PC-9 (cell line): Measurements from ENCODE around the gene PITPNM2. TPM values are rescaled to one million over a fixed set of nuclear protein-coding genes. Genes with fewer than 3 reads are reported as not detected.

Experiments
- BruUV-seq: library from RNA; stranded (reverse); fragments of 400-500 nt; replicated peaks from 2 replicates; lab custom pipeline; 2021; lab: Mats Ljungman, UMichigan
- CTCF ChIA-PET: fragments of 300-600 bp; sonication (Branson Sonifier 250); formaldehyde crosslinking; loops from one replicate; lab custom pipeline; 2022; ENCODE audit warnings: antibody characterized with exemption; lab: Charles Lee
- POLR2A ChIA-PET: fragments of 300-600 bp; sonication (Branson Sonifier 250); formaldehyde crosslinking; loops from one replicate; lab custom pipeline; 2022; ENCODE audit warnings: antibody characterized with exemption; ENCODE audit not compliant: unreplicated experiment; lab: Charles Lee
- DNase-seq, 2 experiments: peaks; one replicate each; pipeline versions ENCODE4 v3.0.0 to v3.0.0-alpha.2; 2015 to 2022; ENCODE audit warnings: mixed read lengths in 1 of 2
- H2AFZ ChIP-seq: fragments of 200-600 bp; sonication (generic); 2 replicates; pipeline ENCODE4 v1.8.1; 2017; ENCODE audit warnings: antibody characterized with exemption
- H3F3A ChIP-seq: fragments of 200-600 bp; sonication (generic); 2 replicates; pipeline ENCODE4 v1.8.1; 2017; ENCODE audit warnings: antibody characterized with exemption, mild to moderate bottlenecking, low read depth; ENCODE audit not compliant: insufficient read depth
- H3K27ac ChIP-seq: fragments of 200-600 bp; sonication (generic); 2 replicates; pipeline ENCODE4 v1.6.1; 2016; ENCODE audit warnings: mixed run types
- H3K27me3 ChIP-seq: fragments of 200-600 bp; sonication (generic); 2 replicates; pipeline ENCODE4 v1.6.1; 2016; ENCODE audit warnings: low read depth, mixed run types; ENCODE audit not compliant: insufficient read depth
- H3K36me3 ChIP-seq: fragments of 200-600 bp; sonication (generic); 2 replicates; pipeline ENCODE4 v1.6.1; 2016; ENCODE audit warnings: low read depth, mixed run types
- H3K4me1 ChIP-seq: fragments of 200-600 bp; sonication (generic); replicated peaks from 2 replicates; pipeline ENCODE4 v1.6.1; 2016; ENCODE audit warnings: mixed run types; ENCODE audit not compliant: insufficient read depth
- H3K4me2 ChIP-seq: fragments of 200-600 bp; sonication (generic); 2 replicates; pipeline ENCODE4 v1.6.1; 2017; ENCODE audit warnings: mixed run types
- H3K4me3 ChIP-seq: fragments of 200-600 bp; sonication (generic); 2 replicates; pipeline ENCODE4 v1.6.1; 2016; ENCODE audit warnings: mixed run types
- H3K79me2 ChIP-seq: fragments of 200-600 bp; sonication (generic); 2 replicates; pipeline ENCODE4 v1.6.1; 2017; ENCODE audit warnings: low read depth, mixed run types
- H3K9me2 ChIP-seq: fragments of 200-600 bp; sonication (generic); 2 replicates; pipeline ENCODE4 v1.8.1; 2017; ENCODE audit warnings: mild to moderate bottlenecking; ENCODE audit not compliant: insufficient read depth
- H3K9me3 ChIP-seq: fragments of 200-600 bp; sonication (generic); 2 replicates; pipeline ENCODE4 v1.8.1; 2016; ENCODE audit warnings: low read depth; ENCODE audit not compliant: insufficient read depth
- H4K20me1 ChIP-seq: fragments of 200-600 bp; sonication (generic); 2 replicates; pipeline ENCODE4 v1.8.1; 2017; ENCODE audit not compliant: insufficient read depth
- CTCF ChIP-seq: fragments of 200-600 bp; sonication (generic); conservative IDR thresholded peaks from 2 replicates; pipeline ENCODE4 v1.6.1; 2017; ENCODE audit warnings: mixed run types, antibody characterized with exemption, mild to moderate bottlenecking, moderate library complexity
- EZH2 ChIP-seq: fragments of 200-600 bp; sonication (generic); IDR thresholded peaks from 2 replicates; pipeline ENCODE4 v1.8.0; 2017; ENCODE audit warnings: antibody characterized with exemption, low read depth
- intact Hi-C: fragments of 100-400 bp; cut with micrococcal nuclease; formaldehyde crosslinking; loops from one replicate; pipeline ENCODE4 v1.10.0; 2022; ENCODE audit not compliant: unreplicated experiment
- total RNA-seq: library from RNA; stranded (reverse); gene quantifications from 2 replicates; pipeline ENCODE4 v1.2.3, GENCODE V29; 2021

The PITPNM2 gene
- total RNA-seq, 1 experiment from 2014 or later: 16.6 TPM

GRCh38 chr12:123164222-123164621 is 13.3 kb upstream of the PITPNM2 start:
- H3F3A ChIP-seq: peaks cover 13% of the 10 kb centered on the region
- TF ChIP-seq CTCF (no peak), EZH2 (no peak)
- H3K4me2 ChIP-seq: peak overlapping the region; percentile 64
- ChIA-PET POLR2A (no interaction called here), CTCF (no interaction called here)
- peak overlapping the region; percentile 72 for H3K27ac ChIP-seq
- no peaks in the 10 kb centered on the region for H3K9me3 ChIP-seq
- H4K20me1 ChIP-seq: no peaks in the 10 kb centered on the region
- no peak for DNase-seq
- no peaks in the 10 kb centered on the region for H3K9me2 ChIP-seq
- peaks cover 23% of the 10 kb centered on the region for H3K4me1 ChIP-seq
- H3K27me3 ChIP-seq: no peaks in the 10 kb centered on the region
- no peak overlapping the region for H3K4me3 ChIP-seq
- H3K36me3 ChIP-seq: no peaks in the 10 kb centered on the region
- no TSS peak for BruUV-seq
- H2AFZ ChIP-seq: no peak overlapping the region
- intact Hi-C loops: loop anchor here (5.0 to 10.0 kb wide), 2 partner anchors 68 to 179 kb away; partner anchors contain the start of genes ARL6IP4, MPHOSPH9 and MTRFR
- H3K79me2 ChIP-seq: no peaks in the 10 kb centered on the region

DNA sequence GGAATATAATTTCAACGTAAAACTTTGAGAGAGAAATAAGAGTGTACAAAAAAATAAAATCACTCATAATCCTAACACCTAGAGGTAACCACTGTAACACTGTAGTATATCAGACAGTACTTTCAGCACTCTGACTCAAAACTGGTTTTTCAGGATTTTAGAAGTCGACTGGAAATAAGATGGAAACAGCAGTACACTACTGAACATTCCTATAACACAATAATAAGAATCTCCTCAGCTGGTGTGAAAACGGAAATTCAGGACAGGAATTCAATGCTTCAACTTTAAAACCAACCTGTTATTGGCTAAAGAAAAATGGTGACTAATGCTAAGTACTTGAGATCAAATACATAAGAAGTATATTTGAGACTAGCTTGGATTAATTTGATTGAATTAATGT is 12.3 kb upstream of the PITPNM2 start:
- no peaks in the 10 kb centered on the region for H3K27me3 ChIP-seq
- H3F3A ChIP-seq: peaks cover 13% of the 10 kb centered on the region
- H3K36me3 ChIP-seq: no peaks in the 10 kb centered on the region
- no peak for TF ChIP-seq CTCF
- no peak for TF ChIP-seq EZH2
- peak overlapping the region; percentile 72 for H3K27ac ChIP-seq
- intact Hi-C loops: loop anchor here (5.0 to 10.0 kb wide), 2 partner anchors 69 to 178 kb away; partner anchors contain the start of genes ARL6IP4, MPHOSPH9 and MTRFR
- peak overlapping the region; percentile 64 for H3K4me2 ChIP-seq
- no peaks in the 10 kb centered on the region for H3K9me2 ChIP-seq
- no peak overlapping the region for H2AFZ ChIP-seq
- no TSS peak for BruUV-seq
- peak in 1 of 2 experiments; percentile 96 for DNase-seq
- no peaks in the 10 kb centered on the region for H3K79me2 ChIP-seq
- H3K9me3 ChIP-seq: no peaks in the 10 kb centered on the region
- CTCF ChIA-PET: no interaction called here
- H3K4me3 ChIP-seq: no peak overlapping the region
- POLR2A ChIA-PET: no interaction called here
- H4K20me1 ChIP-seq: no peaks in the 10 kb centered on the region
- H3K4me1 ChIP-seq: peaks cover 23% of the 10 kb centered on the region

GRCh38 chr12:123160801-123161487 is 10.1 kb upstream of the PITPNM2 start:
- Histone ChIP-seq H3K79me2 (no peaks in the 10 kb centered on the region), H3F3A (peaks cover 13% of the 10 kb centered on the region), H3K36me3 (no peaks in the 10 kb centered on the region), H3K4me3 (no peak overlapping the region), H3K9me3 (no peaks in the 10 kb centered on the region), H2AFZ (no peak overlapping the region), H3K4me2 (no peak overlapping the region), H3K27ac (no peak overlapping the region), H3K4me1 (peaks cover 23% of the 10 kb centered on the region), H4K20me1 (no peaks in the 10 kb centered on the region), H3K27me3 (no peaks in the 10 kb centered on the region), H3K9me2 (no peaks in the 10 kb centered on the region)
- ChIA-PET CTCF (interaction anchor here (0.7 kb wide), 1 partner anchor 68 kb away, joined by 3 read pairs; no protein-coding TSS in a partner anchor), POLR2A (no interaction called here)
- intact Hi-C loops: loop anchor here (2.0 to 10.0 kb wide), 3 partner anchors 58 to 176 kb away; partner anchors contain the start of genes ARL6IP4, MPHOSPH9 and MTRFR
- TF ChIP-seq EZH2: no peak
- TF ChIP-seq CTCF: no peak
- no TSS peak for BruUV-seq
- no peak for DNase-seq
